Hematopoietic multipotent progenitor cell treated with erythropoietin and hydrocortisone succinate and interleukin-3 and kit ligand, for 8 days (in vitro differentiated cells): ENCODE data around the gene TMEM120B.
A peak's percentile ranks its signal among the peaks of the same experiment; 100 is the strongest.
"Not testable (repeated sequence)": the region's sequence is repeated elsewhere in the genome, so short reads cannot be mapped to it uniquely, and the experiment has no call there.

Experiments
- DNase-seq: peaks from one replicate; pipeline ENCODE4 v3.0.0-alpha.2; 2015

The TMEM120B gene

GRCh38 chr12:121776190-121777098, 63.9 kb downstream of the TMEM120B start:
- peak; percentile 82 for DNase-seq

- DNase-seq: peak; percentile 91
Observed at GRCh38 chr12:121778567-121779421, 66.2 kb downstream of the TMEM120B start.

- DNase-seq: no peak
Observed at GRCh38 chr12:121779422-121779895, 66.9 kb downstream of the TMEM120B start.

GRCh38 chr12:121780429-121780828, 67.9 kb downstream of the TMEM120B start:
- DNase-seq: no peak

GRCh38 chr12:121781484-121781997, 69.0 kb downstream of the TMEM120B start:
- DNase-seq: no peak

GRCh38 chr12:121781998-121782979, 69.7 kb downstream of the TMEM120B start:
- DNase-seq: peak; percentile 88

- DNase-seq: no peak
Observed at GRCh38 chr12:121783766-121784165, 71.2 kb downstream of the TMEM120B start.

- no peak for DNase-seq
Observed at GRCh38 chr12:121784460-121784859, 71.9 kb downstream of the TMEM120B start.

GRCh38 chr12:121786440-121786825, 73.9 kb downstream of the TMEM120B start:
- no peak for DNase-seq

- DNase-seq: no peak
Observed at GRCh38 chr12:121787063-121788025, 74.8 kb downstream of the TMEM120B start.

GRCh38 chr12:121788176-121788818, 75.7 kb downstream of the TMEM120B start:
- DNase-seq: no peak

GRCh38 chr12:121789233-121789781, 76.8 kb downstream of the TMEM120B start:
- DNase-seq: no peak

- DNase-seq: peak; percentile 47
Observed at GRCh38 chr12:121789800-121790728, 77.5 kb downstream of the TMEM120B start.

GRCh38 chr12:121790785-121791184, 78.2 kb downstream of the TMEM120B start:
- DNase-seq: not testable (repeated sequence)

- DNase-seq: no peak
Observed at GRCh38 chr12:121791671-121792551, 79.4 kb downstream of the TMEM120B start.

GRCh38 chr12:121792607-121793439, 80.3 kb downstream of the TMEM120B start:
- DNase-seq: peak; percentile 49

GRCh38 chr12:121793440-121793837, 80.9 kb downstream of the TMEM120B start, which contains the start of gene RHOF:
RHOF (minus strand) TSS chr12:121793688; CDS start chr12:121793633, 55 bp downstream.
- peak; percentile 62 for DNase-seq
